Neural cell (in vitro differentiated cells): ENCODE data around the gene SLC6A18. TPM values are rescaled to one million over a fixed set of nuclear protein-coding genes. Genes with fewer than 3 reads are reported as not detected.

ENCODE experiments used
- H2AFZ ChIP-seq: fragments of 200-600, 300-800 bp; sonication (generic), shearing (Covaris generic); 2 replicates; pipeline ENCODE4 v1.6.0; 2014; ENCODE audit warnings: low read depth, mild to moderate bottlenecking, antibody characterized with exemption, low read length, moderate library complexity
- H3F3A ChIP-seq: fragments of 200-600 bp; shearing (Covaris generic); 2 replicates; pipeline ENCODE4 v1.6.1; 2016; ENCODE audit warnings: mild to moderate bottlenecking, moderate library complexity, mixed read lengths, antibody characterized with exemption, low read length; ENCODE audit not compliant: insufficient read depth, poor library complexity, severe bottlenecking
- H3K27ac ChIP-seq: fragments of 200-600, 300-800 bp; sonication (generic), shearing (Covaris generic); 2 replicates; pipeline ENCODE4 v1.5.1; 2014; ENCODE audit warnings: mild to moderate bottlenecking, low read length, moderate library complexity
- H3K27me3 ChIP-seq: fragments of 300-800, 200-600 bp; sonication (generic), shearing (Covaris generic); 2 replicates; pipeline ENCODE4 v1.6.0; 2014; ENCODE audit warnings: mild to moderate bottlenecking, low read depth, low read length, moderate library complexity; ENCODE audit not compliant: insufficient read depth
- H3K36me3 ChIP-seq: fragments of 300-800, 200-600 bp; sonication (generic), shearing (Covaris generic); 2 replicates; pipeline ENCODE4 v1.5.1; 2014; ENCODE audit warnings: mild to moderate bottlenecking, antibody characterized with exemption, low read length, moderate library complexity; ENCODE audit not compliant: insufficient read depth
- H3K4me2 ChIP-seq: fragments of 300-800, 200-600 bp; sonication (generic), shearing (Covaris generic); 2 replicates; pipeline ENCODE4 v1.6.0; 2014; ENCODE audit warnings: mild to moderate bottlenecking, low read length
- H3K4me3 ChIP-seq: fragments of 300-800, 200-600 bp; sonication (generic), shearing (Covaris generic); 2 replicates; pipeline ENCODE4 v1.5.1; 2014; ENCODE audit warnings: mild to moderate bottlenecking, low read length, moderate library complexity
- H3K79me2 ChIP-seq: fragments of 200-600 bp; shearing (Covaris generic); replicated peaks from 2 replicates; pipeline ENCODE4 v1.6.0; 2014; ENCODE audit warnings: mild to moderate bottlenecking, low read length, moderate library complexity; ENCODE audit not compliant: insufficient read depth
- H3K9ac ChIP-seq: fragments of 300-800, 200-600 bp; sonication (generic), shearing (Covaris generic); 2 replicates; pipeline ENCODE4 v1.6.1; 2016; ENCODE audit warnings: mild to moderate bottlenecking, low read length, mixed read lengths
- H3K9me2 ChIP-seq: fragments of 200-600 bp; shearing (Covaris generic); 2 replicates; pipeline ENCODE4 v1.6.1; 2016; ENCODE audit warnings: mild to moderate bottlenecking, low read length, mixed read lengths; ENCODE audit not compliant: insufficient read depth
- H3K9me3 ChIP-seq: fragments of 200-600, 300-800 bp; sonication (generic), shearing (Covaris generic); 2 replicates; pipeline ENCODE4 v1.6.1; 2016; ENCODE audit warnings: mild to moderate bottlenecking, mixed run types, low read length, moderate library complexity, mixed read lengths
- H4K20me1 ChIP-seq: fragments of 200-600 bp; shearing (Covaris generic); 2 replicates; pipeline ENCODE4 v1.6.1; 2016; ENCODE audit warnings: mild to moderate bottlenecking, mixed run types; ENCODE audit not compliant: insufficient read depth
- CTCF ChIP-seq: fragments of 450-650 bp; IDR thresholded peaks from 2 replicates; pipeline ENCODE4 v1.5.1; 2014; ENCODE audit warnings: antibody characterized with exemption, mild to moderate bottlenecking, moderate library complexity; ENCODE audit not compliant: poor library complexity, severe bottlenecking
- EP300 ChIP-seq: fragments of 450-650 bp; conservative IDR thresholded peaks from 2 replicates; pipeline ENCODE4 v1.6.1; 2014; ENCODE audit warnings: antibody characterized with exemption, mild to moderate bottlenecking, moderate library complexity; ENCODE audit not compliant: poor library complexity, severe bottlenecking
- EZH2 ChIP-seq: fragments of 200-600, 300-800 bp; shearing (Covaris generic), sonication (generic); IDR thresholded peaks from 2 replicates; pipeline ENCODE4 v1.6.1; 2014; ENCODE audit warnings: antibody characterized with exemption, low read length, borderline replicate concordance, mild to moderate bottlenecking; ENCODE audit not compliant: insufficient read depth, poor library complexity, severe bottlenecking
- MXI1 ChIP-seq: fragments of 450-650 bp; conservative IDR thresholded peaks from 2 replicates; pipeline ENCODE4 v1.6.1; 2014; ENCODE audit warnings: antibody characterized with exemption, mild to moderate bottlenecking; ENCODE audit not compliant: poor library complexity, severe bottlenecking
- POLR2AphosphoS5 ChIP-seq: IDR thresholded peaks from 2 replicates; pipeline ENCODE4 v1.6.1; 2012
- RAD21 ChIP-seq: fragments of 450-650 bp; conservative IDR thresholded peaks from 2 replicates; pipeline ENCODE4 v1.6.1; 2014; ENCODE audit warnings: antibody characterized with exemption, mild to moderate bottlenecking, moderate library complexity
- REST ChIP-seq: IDR thresholded peaks from 2 replicates; pipeline ENCODE4 v1.6.1; 2012; ENCODE audit warnings: borderline replicate concordance
- SMC3 ChIP-seq: fragments of 450-650 bp; conservative IDR thresholded peaks from 2 replicates; pipeline ENCODE4 v1.6.1; 2014; ENCODE audit warnings: antibody characterized with exemption, mild to moderate bottlenecking, moderate library complexity; ENCODE audit not compliant: poor library complexity
- TAF1 ChIP-seq: IDR thresholded peaks from 2 replicates; pipeline ENCODE4 v1.6.1; 2012; ENCODE audit warnings: low read depth
- polyA plus RNA-seq: library from polyadenylated mRNA; depleted of rRNA; stranded (reverse); fragments of >200 nt; gene quantifications from 2 replicates; pipeline ENCODE4 v1.2.3, GENCODE V29; 2014

The SLC6A18 gene
- polyA plus RNA-seq, 1 donor from 2014 or later = not detected

- Histone ChIP-seq H3F3A (no peaks in the 10 kb centered on the region), H2AFZ (no peak overlapping the region), H3K9ac (no peak overlapping the region), H3K79me2 (no peaks in the 10 kb centered on the region), H3K4me3 (no peak overlapping the region), H4K20me1 (no peaks in the 10 kb centered on the region), H3K9me3 (no peaks in the 10 kb centered on the region), H3K36me3 (no peaks in the 10 kb centered on the region), H3K27ac (no peak overlapping the region), H3K27me3 (no peaks in the 10 kb centered on the region), H3K4me2 (no peak overlapping the region), H3K9me2 (no peaks in the 10 kb centered on the region)
- TF ChIP-seq MXI1 (no peak), RAD21 (no peak), SMC3 (no peak), EP300 (no peak), CTCF (no peak), REST (no peak), EZH2 (no peak)
Observed at GRCh38 chr5:1279443-1280151, 54.4 kb downstream of the SLC6A18 start.

- H3K9me3 ChIP-seq = no peaks in the 10 kb centered on the region
- TF ChIP-seq EP300 = no peak
- TF ChIP-seq MXI1 = no peak
- no peak for TF ChIP-seq TAF1
- TF ChIP-seq CTCF = no peak
- TF ChIP-seq RAD21 = no peak
- TF ChIP-seq REST = no peak
- TF ChIP-seq POLR2AphosphoS5 = no peak
- no peak for TF ChIP-seq EZH2
- TF ChIP-seq SMC3 = no peak
Observed at GRCh38 chr5:1280177-1281037, 55.2 kb downstream of the SLC6A18 start.

More at GRCh38 chr5:1280177-1281037, 55.2 kb downstream of the SLC6A18 start:
- no peak overlapping the region for H3K4me2 ChIP-seq
- H3K79me2 ChIP-seq = no peaks in the 10 kb centered on the region
- no peak overlapping the region for H2AFZ ChIP-seq
- H4K20me1 ChIP-seq = no peaks in the 10 kb centered on the region
- H3K9me2 ChIP-seq = no peaks in the 10 kb centered on the region
- no peak overlapping the region for H3K4me3 ChIP-seq
- no peaks in the 10 kb centered on the region for H3K27me3 ChIP-seq
- no peaks in the 10 kb centered on the region for H3K36me3 ChIP-seq
- no peak overlapping the region for H3K27ac ChIP-seq
- H3F3A ChIP-seq = no peaks in the 10 kb centered on the region
- no peak overlapping the region for H3K9ac ChIP-seq
